OCI-LY3 (cell line): Measurements from ENCODE around the gene PNMA6E.

Source experiments
- H2AFZ ChIP-seq: fragments of 200-600, 300-600 bp; shearing (Covaris generic); 2 replicates; pipeline ENCODE4 v1.6.0; 2014; ENCODE audit warnings: antibody characterized with exemption, low read depth, low read length
- H3K27ac ChIP-seq: fragments of 200-600, 300-600 bp; sonication (generic); 2 replicates; pipeline ENCODE4 v1.5.1; 2014; ENCODE audit warnings: mild to moderate bottlenecking, low read length, moderate library complexity, mixed read lengths
- H3K27me3 ChIP-seq: fragments of 200-600, 300-600 bp; sonication (generic); 2 replicates; pipeline ENCODE4 v1.6.1; 2014; ENCODE audit warnings: low read depth, low read length, mixed read lengths
- H3K36me3 ChIP-seq: fragments of 200-600, 300-600 bp; sonication (generic); replicated peaks from 2 replicates; pipeline ENCODE3; 2014; ENCODE audit warnings: low read depth, low read length, mixed read lengths
- H3K4me1 ChIP-seq: fragments of 300-600, 200-600 bp; sonication (generic); 2 replicates; pipeline ENCODE4 v1.6.1; 2014; ENCODE audit warnings: low read length, mixed read lengths
- H3K4me2 ChIP-seq: fragments of 200-600, 300-600 bp; sonication (generic); 2 replicates; pipeline ENCODE4 v1.6.1; 2014; ENCODE audit warnings: low read length, mixed read lengths
- H3K4me3 ChIP-seq: fragments of 300-600, 200-600 bp; sonication (generic); 2 replicates; pipeline ENCODE4 v1.5.1; 2014; ENCODE audit warnings: antibody characterized with exemption, mild to moderate bottlenecking, low read length, moderate library complexity
- H3K79me2 ChIP-seq: fragments of 300-600, 200-600 bp; shearing (Covaris generic); 2 replicates; pipeline ENCODE4 v1.6.1; 2014; ENCODE audit warnings: mild to moderate bottlenecking, low read length, mixed read lengths
- H3K9ac ChIP-seq: fragments of 300-600, 200-600 bp; shearing (Covaris generic); 2 replicates; pipeline ENCODE4 v1.6.0; 2014; ENCODE audit warnings: mild to moderate bottlenecking, low read length, moderate library complexity
- H3K9me3 ChIP-seq: fragments of 200-600, 300-600 bp; shearing (Covaris generic); 2 replicates; pipeline ENCODE4 v1.6.1; 2014; ENCODE audit warnings: low read length, mixed read lengths; ENCODE audit not compliant: insufficient read depth
- H4K20me1 ChIP-seq: fragments of 200-600, 300-600 bp; sonication (generic); 2 replicates; pipeline ENCODE4 v1.6.1; 2016; ENCODE audit warnings: low read length, mixed read lengths; ENCODE audit not compliant: insufficient read depth
- CTCF ChIP-seq: fragments of 200-600, 300-600 bp; sonication (generic); IDR thresholded peaks from 2 replicates; pipeline ENCODE4 v1.5.1; 2014; ENCODE audit warnings: antibody characterized with exemption, low read length, low read depth
- EZH2phosphoT487 ChIP-seq: fragments of 200-600 bp; shearing (Covaris generic); IDR thresholded peaks from 2 replicates; pipeline ENCODE4 v1.6.1; 2018; ENCODE audit warnings: antibody characterized with exemption, mixed run types, low read depth

Gene PNMA6E

GRCh38 chrX:153382563-153383482, 18.3 kb downstream of the PNMA6E start:
- Histone ChIP-seq H3K9ac (no peak overlapping the region), H3K4me1 (no peaks in the 10 kb centered on the region), H3K36me3 (no peaks in the 10 kb centered on the region), H3K27me3 (no peaks in the 10 kb centered on the region), H4K20me1 (no peaks in the 10 kb centered on the region), H2AFZ (no peak overlapping the region), H3K9me3 (no peaks in the 10 kb centered on the region), H3K27ac (no peak overlapping the region), H3K79me2 (no peaks in the 10 kb centered on the region), H3K4me3 (no peak overlapping the region), H3K4me2 (no peak overlapping the region)
- TF ChIP-seq EZH2phosphoT487 (no peak), CTCF (no peak)

- Histone ChIP-seq H3K4me1 (no peaks in the 10 kb centered on the region), H3K4me3 (no peak overlapping the region)
Measured at GRCh38 chrX:153381684-153382532, 19.2 kb downstream of the PNMA6E start.

GRCh38 chrX:153380691-153381090, 20.5 kb downstream of the PNMA6E start:
- no peak overlapping the region for H2AFZ ChIP-seq
- no peaks in the 10 kb centered on the region for H3K79me2 ChIP-seq
- no peaks in the 10 kb centered on the region for H3K36me3 ChIP-seq
- H3K27ac ChIP-seq, result no peak overlapping the region
- H3K27me3 ChIP-seq, result no peaks in the 10 kb centered on the region
- H4K20me1 ChIP-seq, result no peaks in the 10 kb centered on the region
- H3K9me3 ChIP-seq, result no peaks in the 10 kb centered on the region
- no peak overlapping the region for H3K4me2 ChIP-seq
- no peaks in the 10 kb centered on the region for H3K4me1 ChIP-seq
- H3K9ac ChIP-seq, result no peak overlapping the region
- no peak overlapping the region for H3K4me3 ChIP-seq
- TF ChIP-seq CTCF (no peak), EZH2phosphoT487 (no peak)

More at GRCh38 chrX:153381684-153382532, 19.2 kb downstream of the PNMA6E start:
- no peak for TF ChIP-seq EZH2phosphoT487
- peak; percentile 27; the same call in 1 of the 2 replicates for TF ChIP-seq CTCF
- H3K9me3 ChIP-seq, result no peaks in the 10 kb centered on the region
- no peak overlapping the region for H3K4me2 ChIP-seq
- no peaks in the 10 kb centered on the region for H3K27me3 ChIP-seq
- H3K36me3 ChIP-seq, result no peaks in the 10 kb centered on the region
- no peak overlapping the region for H2AFZ ChIP-seq
- H3K9ac ChIP-seq, result no peak overlapping the region
- no peaks in the 10 kb centered on the region for H4K20me1 ChIP-seq
- no peaks in the 10 kb centered on the region for H3K79me2 ChIP-seq
- H3K27ac ChIP-seq, result no peak overlapping the region
